ENCODE results near the gene COPS6. TPM values are rescaled to one million over a fixed set of nuclear protein-coding genes. Genes with fewer than 3 reads are reported as not detected.

Gene COPS6
- total RNA-seq, 2 experiments from 2014 or later = 107 to 111 TPM

GRCh38 chr7:100118388-100119071, 29.8 kb downstream of the COPS6 start:
- ChIA-PET POLR2A (interaction anchor here (0.7 kb wide), 1 partner anchor 29 kb away, joined by 11 read pairs; no protein-coding TSS in a partner anchor), CTCF (no interaction called here)

- POLR2A ChIA-PET = interaction anchor here (1.8 kb wide), 1 partner anchor 24 kb away, joined by 6 read pairs; no protein-coding TSS in a partner anchor
- CTCF ChIA-PET = interaction anchor here (0.6 to 3.1 kb wide), 4 partner anchors 12 to 37 kb away, joined by 3 to 16 read pairs (median 4); partner anchors contain the start of gene AP4M1
These were observed 30.6 kb downstream of the COPS6 start, which contains the start of the genes CNPY4 and TAF6 for GRCh38 chr7:100119072-100119969. Gene CNPY4, plus strand, starts transcription at chr7:100119634. Its CDS starts 111 bp downstream, at chr7:100119745. Gene TAF6, minus strand, starts transcription at chr7:100119358. Its CDS starts 5,149 bp downstream, at chr7:100114209.

DNA sequence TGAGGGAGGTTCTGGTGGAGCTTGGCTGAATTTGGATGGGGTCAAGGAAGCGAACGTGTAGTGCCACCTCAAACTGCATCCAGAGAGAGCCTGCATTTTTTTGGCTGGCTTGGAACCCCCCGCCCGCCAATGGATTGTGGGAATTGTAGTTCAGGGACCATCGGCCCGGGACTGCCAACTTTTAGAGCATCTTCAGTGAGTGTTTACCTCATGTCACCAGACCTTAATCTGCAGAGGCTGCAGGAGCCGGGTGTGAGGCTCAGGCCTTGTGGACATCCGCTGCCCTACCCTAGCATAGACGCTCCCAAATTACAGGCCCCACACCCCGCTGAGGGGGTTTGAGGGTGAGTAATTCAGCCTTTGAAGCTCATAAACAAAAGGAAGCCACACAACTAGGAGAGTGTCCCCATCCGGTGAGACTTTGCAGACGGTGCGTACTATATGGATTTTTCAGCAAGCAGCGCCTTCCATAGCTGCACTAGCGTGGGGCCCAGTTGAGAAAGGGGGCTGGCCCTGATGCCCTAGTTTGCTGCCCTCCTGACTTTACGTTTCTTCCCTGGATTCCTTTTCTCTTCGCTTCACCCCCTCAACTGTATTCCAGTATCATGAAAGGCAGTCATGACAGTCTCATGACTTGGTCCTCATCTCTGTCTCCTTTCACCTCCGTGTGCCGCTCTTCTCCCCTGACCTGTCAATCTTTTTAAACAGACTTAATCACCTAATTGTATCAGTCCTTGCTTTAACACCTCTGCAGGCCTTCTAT, 31.4 kb downstream of the COPS6 start:
- POLR2A ChIA-PET = interaction anchor here (0.6 to 1.8 kb wide), 6 partner anchors 20 to 309 kb away, joined by 3 to 6 read pairs (median 3); partner anchors contain the start of genes LAMTOR4 and ZCWPW1
- CTCF ChIA-PET = interaction anchor here (0.6 to 3.1 kb wide), 4 partner anchors 11 to 38 kb away, joined by 3 to 16 read pairs (median 4); partner anchors contain the start of gene AP4M1

GRCh38 chr7:100120733-100121036, 31.9 kb downstream of the COPS6 start:
- CTCF ChIA-PET = interaction anchor here (1.0 to 3.1 kb wide), 3 partner anchors 11 to 38 kb away, joined by 3 to 16 read pairs (median 5); partner anchors contain the start of gene AP4M1
- POLR2A ChIA-PET = interaction anchor here (0.6 to 1.8 kb wide), 6 partner anchors 20 to 308 kb away, joined by 3 to 6 read pairs (median 3); partner anchors contain the start of genes LAMTOR4 and ZCWPW1

GRCh38 chr7:100122067-100122466, 33.3 kb downstream of the COPS6 start:
- ChIA-PET POLR2A (no interaction called here), CTCF (interaction anchor here (3.1 kb wide), 1 partner anchor 9 kb away, joined by 16 read pairs; no protein-coding TSS in a partner anchor)

DNA sequence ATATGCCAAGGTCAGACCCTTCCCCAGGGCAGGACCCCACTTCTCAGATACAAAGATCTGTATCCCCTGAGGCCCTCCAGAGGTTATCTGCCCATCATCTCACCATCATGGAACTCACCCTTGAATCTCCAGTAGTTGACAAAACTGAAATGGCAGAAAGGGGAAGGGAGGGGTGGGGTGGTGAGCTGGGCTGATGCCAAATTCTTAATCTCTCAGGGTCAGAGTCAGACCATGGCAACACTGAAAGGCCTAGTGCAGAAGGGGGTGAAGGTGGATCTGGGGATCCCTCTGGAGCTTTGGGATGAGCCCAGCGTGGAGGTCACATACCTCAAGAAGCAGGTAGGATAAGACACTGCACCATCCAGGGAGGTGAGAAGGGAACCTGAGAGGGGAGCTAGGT, 33.8 kb downstream of the COPS6 start:
- ChIA-PET POLR2A (no interaction called here), CTCF (interaction anchor here (0.8 to 3.1 kb wide), 3 partner anchors 9 to 22 kb away, joined by 4 to 16 read pairs (median 6); no protein-coding TSS in a partner anchor)

- ChIA-PET POLR2A (no interaction called here), CTCF (interaction anchor here (0.6 to 2.4 kb wide), 2 partner anchors 34 to 325 kb away, joined by 3 to 7 read pairs; no protein-coding TSS in a partner anchor)
These were observed 35.8 kb downstream of the COPS6 start for GRCh38 chr7:100124301-100125230.

GRCh38 chr7:100126239-100126930, 37.6 kb downstream of the COPS6 start:
- ChIA-PET CTCF (interaction anchor here (0.5 to 2.4 kb wide), 5 partner anchors 21 to 213 kb away, joined by 3 to 7 read pairs (median 4); no protein-coding TSS in a partner anchor), POLR2A (interaction anchor here (0.5 to 1.9 kb wide), 4 partner anchors 23 to 303 kb away, joined by 3 to 14 read pairs (median 4); partner anchors contain the start of genes AP4M1, LAMTOR4 and MCM7)

DNA sequence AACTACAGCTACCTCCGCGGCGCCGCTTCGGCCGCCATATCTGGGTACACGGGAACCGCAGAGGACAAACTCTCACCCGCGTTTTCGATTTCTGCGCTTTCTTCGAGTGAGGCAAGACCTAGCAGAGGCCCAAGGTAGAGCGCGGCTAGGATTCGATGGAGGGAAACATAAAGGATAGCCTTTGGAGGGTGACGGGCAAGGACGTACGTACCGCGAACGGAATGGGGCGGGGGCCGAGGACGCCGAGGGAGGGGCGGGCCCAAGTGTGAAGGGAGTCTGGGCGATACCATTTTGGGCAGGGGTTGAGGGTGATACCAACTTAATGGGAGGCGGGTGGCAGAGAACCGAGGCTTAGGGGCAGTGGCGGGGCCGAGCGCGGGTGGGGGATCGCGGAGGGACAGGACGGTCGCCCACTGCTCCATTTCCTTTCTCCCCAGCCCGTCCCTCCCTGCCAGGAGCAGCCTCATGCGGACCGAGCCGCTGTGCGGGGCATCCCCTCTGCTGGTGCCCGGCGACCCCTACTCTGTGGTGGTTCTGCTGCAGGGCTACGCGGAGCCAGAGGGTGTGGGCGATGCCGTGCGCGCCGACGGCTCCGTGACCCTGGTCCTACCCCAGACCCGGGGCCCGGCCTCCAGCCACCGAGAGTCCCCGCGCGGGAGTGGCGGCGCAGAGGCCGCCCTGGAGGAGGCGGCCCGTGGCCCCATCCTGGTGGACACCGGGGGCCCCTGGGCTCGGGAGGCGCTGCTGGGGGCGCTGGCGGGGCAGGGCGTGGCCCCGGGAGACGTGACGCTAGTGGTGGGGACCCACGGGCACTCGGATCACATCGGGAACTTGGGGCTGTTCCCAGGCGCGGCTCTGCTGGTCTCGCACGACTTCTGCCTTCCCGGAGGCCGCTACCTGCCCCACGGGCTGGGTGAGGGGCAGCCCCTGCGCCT, 38.4 kb downstream of the COPS6 start, which contains the start of gene MBLAC1:
Gene MBLAC1, plus strand, starts transcription at position 37 of the 935 bp plus-strand sequence. Its CDS starts 429 bp downstream, at position 466.
- POLR2A ChIA-PET = interaction anchor here (0.5 to 1.9 kb wide), 4 partner anchors 22 to 302 kb away, joined by 3 to 14 read pairs (median 4); partner anchors contain the start of genes AP4M1, LAMTOR4 and MCM7
- CTCF ChIA-PET = interaction anchor here (0.5 to 2.4 kb wide), 4 partner anchors 25 to 212 kb away, joined by 3 to 11 read pairs (median 6); partner anchors contain the start of genes AP4M1 and MCM7

DNA sequence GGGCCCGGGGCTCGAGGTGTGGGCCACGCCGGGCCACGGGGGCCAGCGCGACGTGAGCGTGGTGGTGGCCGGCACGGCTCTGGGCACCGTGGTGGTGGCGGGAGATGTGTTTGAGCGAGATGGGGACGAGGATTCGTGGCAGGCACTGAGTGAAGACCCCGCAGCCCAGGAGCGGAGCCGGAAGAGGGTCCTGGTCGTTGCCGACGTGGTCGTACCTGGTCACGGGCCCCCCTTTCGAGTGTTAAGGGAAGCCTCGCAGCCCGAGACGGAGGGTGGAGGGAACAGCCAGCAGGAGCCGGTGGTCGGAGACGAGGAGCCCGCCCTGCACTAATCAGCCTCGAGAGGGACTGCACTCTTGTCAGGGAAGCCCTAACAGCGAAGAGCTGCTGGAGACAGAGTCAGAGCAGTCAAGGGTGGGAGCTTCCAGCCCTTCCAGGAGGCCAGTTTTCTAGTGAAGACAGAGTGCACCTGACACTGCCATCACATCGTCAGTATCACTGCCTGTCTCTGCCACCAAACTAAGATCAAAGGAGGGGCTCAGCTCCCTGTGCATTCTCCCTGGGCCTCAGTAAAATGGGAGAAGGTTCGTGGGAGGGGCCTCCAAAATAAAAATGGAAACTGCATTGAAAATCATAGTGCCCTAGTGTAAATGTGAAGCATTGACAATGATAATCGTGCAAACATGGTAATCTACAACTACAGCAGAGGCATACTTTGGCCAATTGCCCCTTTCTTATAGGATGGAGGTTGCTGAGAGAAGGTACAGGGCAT, 39.3 kb downstream of the COPS6 start:
- ChIA-PET POLR2A (interaction anchor here (0.8 to 1.0 kb wide), 2 partner anchors 20 to 26 kb away, joined by 3 to 6 read pairs; partner anchors contain the start of genes AP4M1 and MCM7), CTCF (interaction anchor here (0.8 to 1.7 kb wide), 2 partner anchors 18 to 27 kb away, joined by 3 to 11 read pairs; partner anchors contain the start of genes AP4M1 and MCM7)

GRCh38 chr7:100128637-100128963, 39.8 kb downstream of the COPS6 start:
- CTCF ChIA-PET = interaction anchor here (0.8 to 1.7 kb wide), 2 partner anchors 18 to 27 kb away, joined by 3 to 11 read pairs; partner anchors contain the start of genes AP4M1 and MCM7

GRCh38 chr7:100130220-100130607, 41.4 kb downstream of the COPS6 start:
- CTCF ChIA-PET = interaction anchor here (0.6 to 3.7 kb wide), 13 partner anchors 9 to 277 kb away, joined by 3 to 16 read pairs (median 3); partner anchors contain the start of gene AP4M1
- POLR2A ChIA-PET = interaction anchor here (0.7 to 1.0 kb wide), 2 partner anchors 8 to 299 kb away, joined by 3 to 4 read pairs; partner anchors contain the start of gene ZCWPW1

More at GRCh38 chr7:100128637-100128963, 39.8 kb downstream of the COPS6 start:
- POLR2A ChIA-PET = interaction anchor here (0.8 to 1.0 kb wide), 2 partner anchors 19 to 27 kb away, joined by 3 to 6 read pairs; partner anchors contain the start of genes AP4M1 and MCM7

DNA sequence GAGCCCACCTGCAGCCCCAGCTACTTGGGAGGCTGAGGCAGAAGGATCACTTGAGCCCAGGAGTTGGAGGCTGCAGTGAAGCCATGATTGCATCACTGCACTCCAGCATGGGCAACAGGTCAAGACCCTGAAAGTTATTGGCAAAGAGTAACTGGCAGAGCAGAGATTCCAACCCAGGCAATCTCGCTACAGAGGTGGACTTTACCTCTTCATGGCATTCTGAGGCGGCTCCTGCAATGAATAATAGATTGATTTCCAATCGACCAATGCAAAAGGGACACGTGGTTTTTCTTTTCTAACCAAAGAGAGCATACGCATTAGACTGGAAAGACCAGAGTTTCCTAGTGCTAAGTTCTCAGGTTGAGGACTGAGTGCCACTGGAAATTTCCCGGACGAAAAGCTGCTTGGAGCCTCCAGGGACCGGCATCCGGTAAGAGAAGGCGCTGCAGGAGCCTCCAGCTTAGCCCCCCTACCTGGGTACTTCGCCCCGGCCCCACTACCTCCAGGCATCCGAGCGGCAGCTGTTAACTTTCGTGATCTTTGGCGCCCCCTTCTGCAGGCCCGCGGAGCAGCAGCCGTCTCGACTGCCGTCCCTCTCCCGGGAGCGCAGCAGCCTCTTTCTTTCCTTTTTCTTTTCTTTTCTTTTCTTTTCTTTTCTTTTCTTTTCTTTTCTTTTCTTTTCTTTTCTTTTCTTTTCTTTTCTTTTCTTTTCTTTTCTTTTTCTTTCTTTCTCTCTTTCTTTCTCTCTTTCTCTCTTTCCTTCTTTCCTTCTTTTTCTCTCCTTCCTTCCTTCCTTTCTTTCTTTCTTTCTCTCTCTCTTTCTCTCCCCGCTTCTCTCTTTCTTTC, 42.1 kb downstream of the COPS6 start:
- ChIA-PET CTCF (interaction anchor here (0.6 to 3.7 kb wide), 14 partner anchors 10 to 276 kb away, joined by 3 to 16 read pairs (median 3); partner anchors contain the start of gene AP4M1), POLR2A (interaction anchor here (0.7 to 1.0 kb wide), 2 partner anchors 298 to 499 kb away, joined by 3 to 11 read pairs; partner anchors contain the start of gene ZCWPW1)
